H1 (cell line): ENCODE data around the gene DNAH12. TPM values are rescaled to one million over a fixed set of nuclear protein-coding genes. Genes with fewer than 3 reads are reported as not detected.
"Not testable (repeated sequence)": the region's sequence is repeated elsewhere in the genome, so short reads cannot be mapped to it uniquely, and the experiment has no call there.

Experiments used
- CTCF ChIA-PET: fragments of 300-600 bp; sonication (Branson Sonifier 250); formaldehyde crosslinking; loops from one replicate; lab custom pipeline; 2021; ENCODE audit not compliant: partially characterized antibody; lab: Charles Lee
- POLR2A ChIA-PET: fragments of 300-600 bp; sonication (Branson Sonifier 250); formaldehyde crosslinking; loops from one replicate; lab custom pipeline; 2021; ENCODE audit warnings: inconsistent platforms; ENCODE audit not compliant: partially characterized antibody; lab: Charles Lee
- DNase-seq, 2 experiments: peaks; one replicate each; pipeline versions ENCODE4 v3.0.0 to v3.0.0-alpha.2; 2010 to 2022; ENCODE audit warnings: low spot score in 2 of 2, low read depth in 1 of 2, mixed read lengths in 1 of 2
- FAIRE-seq: peaks from 2 replicates; lab custom pipeline; 2011; peaks lifted over from hg19 to GRCh38; lab: Jason Lieb, UNC
- H2AFZ ChIP-seq: 2 replicates; pipeline ENCODE4 v1.8.1; 2012; ENCODE audit warnings: low read length, inconsistent platforms
- H2AK5ac ChIP-seq: 2 replicates; pipeline ENCODE4 v1.6.1; 2013; ENCODE audit warnings: low read depth, low read length
- H2BK120ac ChIP-seq: replicated peaks from 2 replicates; pipeline ENCODE3; 2013; ENCODE audit warnings: low read depth, low read length, inconsistent platforms
- H2BK12ac ChIP-seq: 2 replicates; pipeline ENCODE4 v1.6.1; 2013; ENCODE audit warnings: low read depth, low read length
- H2BK15ac ChIP-seq: 2 replicates; pipeline ENCODE4 v1.6.1; 2013; ENCODE audit warnings: low read length
- H2BK20ac ChIP-seq: 2 replicates; pipeline ENCODE4 v1.6.1; 2013; ENCODE audit warnings: low read length
- H2BK5ac ChIP-seq: 2 replicates; pipeline ENCODE4 v1.6.1; 2013; ENCODE audit warnings: low read depth, low read length
- H3K14ac ChIP-seq: 2 replicates; pipeline ENCODE4 v1.6.1; 2013; ENCODE audit warnings: inconsistent platforms; ENCODE audit not compliant: insufficient read length
- H3K18ac ChIP-seq: 2 replicates; pipeline ENCODE4 v1.6.1; 2013; ENCODE audit warnings: low read length; ENCODE audit errors: extremely low read depth
- H3K23ac ChIP-seq: 2 replicates; pipeline ENCODE4 v1.6.1; 2013; ENCODE audit warnings: inconsistent platforms; ENCODE audit not compliant: insufficient read length
- H3K23me2 ChIP-seq: 2 replicates; pipeline ENCODE4 v1.6.1; 2013; ENCODE audit warnings: low read depth, low read length
- H3K27ac ChIP-seq: 2 replicates; pipeline ENCODE4 v1.6.1; 2011; ENCODE audit warnings: low read depth, low read length, inconsistent platforms
- H3K27me3 ChIP-seq, 4 experiments: replicated peaks in 1 of 4; 1 replicate in 1 of 4; 2 replicates in 3 of 4; pipeline versions ENCODE4 v1.6.1 to v1.8.1; 2011 to 2013; ENCODE audit warnings: low read length in 3 of 4, mild to moderate bottlenecking in 3 of 4, inconsistent platforms in 2 of 4, mixed read lengths in 2 of 4, moderate library complexity in 1 of 4; ENCODE audit not compliant: control insufficient read depth in 3 of 4, insufficient read depth in 3 of 4; ENCODE audit errors: extremely low read depth in 1 of 4
- H3K36me3 ChIP-seq, 4 experiments: 2 replicates each; pipeline versions ENCODE4 v1.6.1 to v1.8.1; 2011 to 2013; ENCODE audit warnings: mild to moderate bottlenecking in 4 of 4, low read length in 3 of 4, moderate library complexity in 2 of 4, control low read depth in 1 of 4, inconsistent platforms in 1 of 4; ENCODE audit not compliant: insufficient read depth in 4 of 4, control insufficient read depth in 2 of 4
- H3K4ac ChIP-seq: replicated peaks from 2 replicates; pipeline ENCODE3; 2013; ENCODE audit warnings: low read length, low read depth, mixed read lengths, inconsistent platforms; ENCODE audit not compliant: insufficient read length
- H3K4me1 ChIP-seq, 4 experiments: replicated peaks in 1 of 4; 1 replicate in 1 of 4; 2 replicates in 3 of 4; pipeline versions ENCODE4 v1.6.1 to v1.8.1; 2011 to 2013; ENCODE audit warnings: low read length in 3 of 4, inconsistent platforms in 2 of 4, mixed read lengths in 1 of 4; ENCODE audit not compliant: insufficient read depth in 4 of 4, control insufficient read depth in 3 of 4
- H3K4me2 ChIP-seq, 2 experiments: 2 replicates each; pipeline versions ENCODE4 v1.6.1 to v1.8.1; 2011 to 2013; ENCODE audit warnings: low read depth in 2 of 2, low read length in 2 of 2, control low read depth in 1 of 2, inconsistent platforms in 1 of 2, mild to moderate bottlenecking in 1 of 2; ENCODE audit not compliant: insufficient read depth in 1 of 2
- H3K4me3 ChIP-seq, 4 experiments: fragments of 200-600, 300-600 bp in 1 of 4; sonication (generic), shearing (Covaris generic), sonication (Bioruptor Twin) in 1 of 4; 2 replicates each; pipeline versions ENCODE4 v1.5.1 to v1.8.1; 2011 to 2016; ENCODE audit warnings: low read length in 4 of 4, low read depth in 3 of 4, control low read depth in 2 of 4, inconsistent platforms in 2 of 4, mild to moderate bottlenecking in 2 of 4, mixed read lengths in 1 of 4, moderate library complexity in 1 of 4; ENCODE audit not compliant: insufficient read depth in 2 of 4; ENCODE audit errors: extremely low read depth in 1 of 4
- H3K56ac ChIP-seq: replicated peaks from 2 replicates; pipeline ENCODE3; 2013; ENCODE audit warnings: low read depth, mild to moderate bottlenecking, mixed read lengths, low read length, inconsistent platforms; ENCODE audit not compliant: insufficient read length
- H3K79me1 ChIP-seq: 2 replicates; pipeline ENCODE4 v1.6.1; 2013; ENCODE audit warnings: low read depth, low read length, control low read depth
- H3K79me2 ChIP-seq, 2 experiments: 2 replicates each; pipeline versions ENCODE4 v1.6.1 to v1.8.1; 2012 to 2013; ENCODE audit warnings: low read length in 2 of 2, mild to moderate bottlenecking in 2 of 2, inconsistent platforms in 1 of 2; ENCODE audit not compliant: insufficient read depth in 2 of 2, control insufficient read depth in 1 of 2
- H3K9ac ChIP-seq, 4 experiments: replicated peaks in 1 of 4; 1 replicate in 1 of 4; 2 replicates in 3 of 4; pipeline versions ENCODE4 v1.6.1 to v1.8.1; 2011 to 2013; ENCODE audit warnings: low read depth in 3 of 4, low read length in 3 of 4, control low read depth in 2 of 4, mild to moderate bottlenecking in 2 of 4, moderate library complexity in 2 of 4, inconsistent platforms in 1 of 4; ENCODE audit errors: extremely low read depth in 1 of 4
- H3K9me3 ChIP-seq, 2 experiments: 2 replicates each; pipeline versions ENCODE4 v1.6.1 to v1.8.1; 2012 to 2013; ENCODE audit warnings: mild to moderate bottlenecking in 2 of 2, moderate library complexity in 2 of 2, control low read depth in 1 of 2, inconsistent platforms in 1 of 2, low read depth in 1 of 2, low read length in 1 of 2, mixed read lengths in 1 of 2; ENCODE audit not compliant: insufficient read depth in 2 of 2
- H4K20me1 ChIP-seq, 2 experiments: replicated peaks in 1 of 2; 2 replicates each; pipeline versions ENCODE3 to v1.8.1; 2011 to 2013; ENCODE audit warnings: inconsistent platforms in 2 of 2, low read length in 2 of 2, mild to moderate bottlenecking in 1 of 2; ENCODE audit not compliant: insufficient read depth in 2 of 2, control insufficient read depth in 1 of 2
- H4K5ac ChIP-seq: 2 replicates; pipeline ENCODE4 v1.6.1; 2013; ENCODE audit warnings: low read length, low read depth, mixed read lengths, inconsistent platforms; ENCODE audit not compliant: insufficient read length
- H4K8ac ChIP-seq: 2 replicates; pipeline ENCODE4 v1.8.0; 2013; ENCODE audit warnings: mild to moderate bottlenecking, moderate library complexity, low read length, inconsistent platforms; ENCODE audit not compliant: insufficient read depth; ENCODE audit errors: extremely low read depth
- H4K91ac ChIP-seq: replicated peaks from 2 replicates; pipeline ENCODE3; 2013; ENCODE audit warnings: low read length, mixed read lengths, inconsistent platforms; ENCODE audit not compliant: insufficient read length
- WGBS, 2 experiments: shearing (Covaris generic) in 1 of 2; methylation state at CpG; one replicate each; pipeline versions ENCODE4 v1.1.6 to v1.1.7; 2013 to 2015; ENCODE audit warnings: low lambda C conversion rate in 2 of 2, mixed read lengths in 2 of 2, inconsistent platforms in 1 of 2, low coverage in 1 of 2, missing lambda C conversion rate in 1 of 2; ENCODE audit not compliant: insufficient replicate concordance in 2 of 2, insufficient coverage in 1 of 2, insufficient read length in 1 of 2; ENCODE audit errors: extremely low coverage in 1 of 2, missing lambda C conversion rate in 1 of 2; 5-methylcytosine and 5-hydroxymethylcytosine counted together
- polyA plus RNA-seq, 7 experiments: library from polyadenylated mRNA; depleted of rRNA in 3 of 7; stranded (reverse) in 5 of 7; unstranded in 2 of 7; fragments of >200 nt in 5 of 7; fragments of 200-250 nt in 2 of 7; gene quantifications; 1 replicate in 5 of 7; 2 replicates in 1 of 7; 4 replicates in 1 of 7; pipeline versions ENCODE4 v1.2.1 to v1.2.3, GENCODE V29; 2011 to 2013; ENCODE audit warnings: missing spikeins in 2 of 7, mixed read lengths in 2 of 7
- total RNA-seq: library from RNA; stranded (reverse); fragmentation: NEBNext Ultra II Directional; extraction: Animal tissue kit (Norgen Biotek cat#: 25700); gene quantifications from 2 replicates; pipeline ENCODE4 v1.2.1, GENCODE V29; 2021

The DNAH12 gene
- total and polyA plus RNA-seq, 2 of the 8 experiments (the other 6 are each of a cell fraction or from before 2014, with no cell fraction given), result not detected

DNA sequence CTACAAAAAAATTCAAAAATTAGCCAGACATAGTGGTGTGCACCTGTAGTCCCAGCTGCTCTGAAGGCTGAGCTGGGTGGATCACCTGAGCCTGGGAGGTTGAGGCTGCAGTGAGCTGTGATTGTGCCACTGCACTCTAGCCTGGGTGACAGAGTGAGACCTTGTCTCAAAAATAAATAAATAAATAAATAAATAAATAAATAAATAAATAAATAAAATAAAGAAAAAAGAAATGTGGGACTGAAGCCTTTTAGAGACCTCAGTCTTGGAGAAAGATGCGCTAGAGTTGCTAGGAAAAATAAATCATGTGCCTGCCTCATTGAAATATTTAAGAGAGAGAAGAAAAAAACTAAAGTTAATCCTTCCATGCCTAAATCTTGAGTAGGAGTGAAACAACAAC is 187.9 kb downstream of the DNAH12 start:
- WGBS, 2 experiments, result 95% methylated on average over 1 of the region's 1 CpG; no CpG with 5 or more reads in 1 of the 2 experiments
- H3K23me2 ChIP-seq, H3K4me3 ChIP-seq, H3K79me1 ChIP-seq, CTCF ChIA-PET, H3K27me3 ChIP-seq, FAIRE-seq, H2BK20ac ChIP-seq, H2BK5ac ChIP-seq, H3K56ac ChIP-seq, H4K8ac ChIP-seq, H2BK12ac ChIP-seq, H3K4ac ChIP-seq, H3K4me2 ChIP-seq, H4K5ac ChIP-seq, H3K9ac ChIP-seq, H4K20me1 ChIP-seq, H3K23ac ChIP-seq, H3K14ac ChIP-seq, H3K9me3 ChIP-seq, H3K4me1 ChIP-seq, H3K18ac ChIP-seq, H2AK5ac ChIP-seq, H2BK15ac ChIP-seq, H3K79me2 ChIP-seq, H2BK120ac ChIP-seq, H4K91ac ChIP-seq, H3K36me3 ChIP-seq, POLR2A ChIA-PET, H2AFZ ChIP-seq, H3K27ac ChIP-seq, DNase-seq: not testable (repeated sequence)
